PC-3 (cell line): ENCODE data around the gene DOCK8.

ENCODE experiments used
- CTCF ChIP-seq: fragments of 300-600 bp; sonication (generic); conservative IDR thresholded peaks from 2 replicates; pipeline ENCODE4 v1.5.1; 2017; ENCODE audit warnings: antibody characterized with exemption, low read depth, mild to moderate bottlenecking, low read length
- EZH2 ChIP-seq: fragments of 300-600 bp; sonication (generic); IDR thresholded peaks from one replicate; pipeline ENCODE4 v1.6.1; 2017; ENCODE audit warnings: antibody characterized with exemption, mild to moderate bottlenecking, low read length; ENCODE audit not compliant: unreplicated experiment
- EZH2phosphoT487 ChIP-seq: fragments of 300-600 bp; sonication (generic); IDR thresholded peaks from 2 replicates; pipeline ENCODE4 v1.6.1; 2018; ENCODE audit warnings: mild to moderate bottlenecking, antibody characterized with exemption, low read length, borderline replicate concordance

DNA sequence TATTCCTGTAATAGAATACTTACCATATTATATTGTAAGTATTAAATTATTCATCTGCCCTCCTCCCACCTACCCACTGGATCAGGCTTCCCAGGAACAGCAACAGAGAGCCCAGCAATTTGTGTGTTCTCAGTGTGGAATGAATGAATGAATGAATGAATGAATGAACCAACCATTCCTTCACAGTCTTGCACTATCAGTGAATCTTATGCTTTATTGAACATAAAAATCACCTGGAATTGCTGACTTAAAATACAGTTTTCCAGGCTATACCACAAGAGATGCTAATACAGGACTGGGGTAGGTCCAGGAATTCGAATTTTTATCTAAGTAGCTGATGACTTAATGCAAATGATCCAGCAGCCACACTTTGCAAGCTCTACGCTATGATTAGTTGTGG lies 51.6 kb downstream of the DOCK8 start:
- TF ChIP-seq CTCF (no peak), EZH2 (no peak), EZH2phosphoT487 (no peak)
